Neural cell (in vitro differentiated cells): Measurements from ENCODE around the gene ATP9B.

Source experiments
- POLR2AphosphoS5 ChIP-seq: IDR thresholded peaks from 2 replicates; pipeline ENCODE4 v1.6.1; 2012
- RAD21 ChIP-seq: fragments of 450-650 bp; conservative IDR thresholded peaks from 2 replicates; pipeline ENCODE4 v1.6.1; 2014; ENCODE audit warnings: antibody characterized with exemption, mild to moderate bottlenecking, moderate library complexity
- TF ChIP-seq, protein P1 (sequence below): fragments of 450-650 bp; IDR thresholded peaks from 2 replicates; pipeline ENCODE4 v1.5.1; 2014; ENCODE audit warnings: antibody characterized with exemption, mild to moderate bottlenecking, moderate library complexity; ENCODE audit not compliant: poor library complexity, severe bottlenecking

- TF ChIP-seq, protein P1, sequence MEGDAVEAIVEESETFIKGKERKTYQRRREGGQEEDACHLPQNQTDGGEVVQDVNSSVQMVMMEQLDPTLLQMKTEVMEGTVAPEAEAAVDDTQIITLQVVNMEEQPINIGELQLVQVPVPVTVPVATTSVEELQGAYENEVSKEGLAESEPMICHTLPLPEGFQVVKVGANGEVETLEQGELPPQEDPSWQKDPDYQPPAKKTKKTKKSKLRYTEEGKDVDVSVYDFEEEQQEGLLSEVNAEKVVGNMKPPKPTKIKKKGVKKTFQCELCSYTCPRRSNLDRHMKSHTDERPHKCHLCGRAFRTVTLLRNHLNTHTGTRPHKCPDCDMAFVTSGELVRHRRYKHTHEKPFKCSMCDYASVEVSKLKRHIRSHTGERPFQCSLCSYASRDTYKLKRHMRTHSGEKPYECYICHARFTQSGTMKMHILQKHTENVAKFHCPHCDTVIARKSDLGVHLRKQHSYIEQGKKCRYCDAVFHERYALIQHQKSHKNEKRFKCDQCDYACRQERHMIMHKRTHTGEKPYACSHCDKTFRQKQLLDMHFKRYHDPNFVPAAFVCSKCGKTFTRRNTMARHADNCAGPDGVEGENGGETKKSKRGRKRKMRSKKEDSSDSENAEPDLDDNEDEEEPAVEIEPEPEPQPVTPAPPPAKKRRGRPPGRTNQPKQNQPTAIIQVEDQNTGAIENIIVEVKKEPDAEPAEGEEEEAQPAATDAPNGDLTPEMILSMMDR = no peak
- TF ChIP-seq POLR2AphosphoS5 (no peak), RAD21 (no peak)
These were observed 26.9 kb upstream of the ATP9B start for GRCh38 chr18:79042276-79042675.
